Breast epithelium (tissue), 4 donors: Measurements from ENCODE around the gene KCNIP4. TPM values are rescaled to one million over a fixed set of nuclear protein-coding genes. Genes with fewer than 3 reads are reported as not detected.

ENCODE experiments used
- DNase-seq, 2 donors: peaks; one replicate each; pipeline ENCODE4 v3.0.0-alpha.2; 2019; ENCODE audit warnings: low spot score in 2 of 2
- H3K27ac ChIP-seq, 2 donors: fragments of 200-600 bp; sonication (generic) in 1 of 2; one replicate each; pipeline ENCODE4 v1.5.1; 2016 to 2019; ENCODE audit warnings: mild to moderate bottlenecking in 1 of 2
- H3K27me3 ChIP-seq, 2 donors: fragments of 200-600 bp; sonication (generic) in 1 of 2; one replicate each; pipeline versions ENCODE4 v1.5.1 to v1.6.0; 2017 to 2019; ENCODE audit warnings: control low read depth in 1 of 2, mild to moderate bottlenecking in 1 of 2
- H3K36me3 ChIP-seq: fragments of 200-600 bp; one replicate; pipeline ENCODE4 v1.5.1; 2019
- H3K4me1 ChIP-seq, 2 donors: fragments of 200-600 bp; sonication (generic); one replicate each; pipeline ENCODE4 v1.5.1; 2016 to 2019; ENCODE audit warnings: control low read depth in 1 of 2
- H3K4me3 ChIP-seq, 3 donors: fragments of 200-600 bp; sonication (generic); 1 replicate in 2 of 3; 2 replicates in 1 of 3; pipeline ENCODE4 v1.5.1; 2016 to 2019; ENCODE audit warnings: mild to moderate bottlenecking in 3 of 3, moderate library complexity in 2 of 3
- H3K9me3 ChIP-seq, 2 donors: fragments of 200-600 bp; sonication (generic) in 1 of 2; one replicate each; pipeline ENCODE4 v1.5.1; 2016 to 2019; ENCODE audit warnings: control low read depth in 1 of 2
- POLR2A ChIP-seq: fragments of 450-650 bp; IDR thresholded peaks from one replicate; pipeline ENCODE4 v1.6.1; 2016; ENCODE audit warnings: antibody characterized with exemption, mild to moderate bottlenecking, moderate library complexity
- POLR2AphosphoS5 ChIP-seq, 3 donors: sonication (generic); formaldehyde crosslinking; IDR thresholded peaks; one replicate each; pipeline ENCODE4 v1.6.1; 2017; ENCODE audit warnings: antibody characterized with exemption in 3 of 3
- intact Hi-C: fragments of 100-400 bp; cut with DNase I; formaldehyde crosslinking; loops from one replicate; pipeline ENCODE4 v1.15.1; 2023; ENCODE audit warnings: low total_unique reads
- total RNA-seq, 3 donors: library from RNA; depleted of rRNA; stranded (reverse); fragments of >200 nt; gene quantifications; one replicate each; pipeline ENCODE4 v1.1.0, GENCODE V29; 2016
- TF ChIP-seq, protein P1 (sequence below), 3 donors: fragments of 450-650 bp; IDR thresholded peaks; one replicate each; pipeline ENCODE4 v1.5.1; 2016 to 2017; ENCODE audit warnings: antibody characterized with exemption in 3 of 3, mild to moderate bottlenecking in 3 of 3, moderate library complexity in 3 of 3

The KCNIP4 gene
- total RNA-seq, 3 donors from 2014 or later: 0.44 to 0.66 TPM; not detected in 1

DNA sequence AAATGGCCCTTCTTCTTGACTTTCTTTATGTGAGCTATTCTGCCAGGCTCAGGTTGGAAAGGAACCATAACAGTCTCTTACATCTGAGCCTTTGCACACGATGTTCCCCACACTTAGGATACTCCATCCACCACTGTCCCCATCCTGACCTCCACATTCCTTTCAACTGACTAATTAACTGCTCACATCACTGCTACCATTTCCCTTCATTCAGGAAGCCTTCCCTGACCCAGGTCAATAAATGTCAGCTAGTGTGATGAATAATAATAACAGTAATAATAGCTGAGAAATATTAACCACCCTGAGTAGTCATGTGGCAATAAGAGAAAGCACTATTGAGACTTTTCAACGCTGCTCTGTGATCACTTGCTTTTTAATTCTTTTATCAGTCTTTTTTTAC, 291.7 kb downstream of the KCNIP4 start:
- Histone ChIP-seq H3K27me3 (no peaks in the 10 kb centered on the region), H3K4me1 (no peaks in the 10 kb centered on the region), H3K27ac (no peak overlapping the region), H3K36me3 (no peaks in the 10 kb centered on the region), H3K4me3 (no peak overlapping the region), H3K9me3 (no peaks in the 10 kb centered on the region)
- intact Hi-C loops: no loop called here
- no peak for DNase-seq
- TF ChIP-seq, protein P1, sequence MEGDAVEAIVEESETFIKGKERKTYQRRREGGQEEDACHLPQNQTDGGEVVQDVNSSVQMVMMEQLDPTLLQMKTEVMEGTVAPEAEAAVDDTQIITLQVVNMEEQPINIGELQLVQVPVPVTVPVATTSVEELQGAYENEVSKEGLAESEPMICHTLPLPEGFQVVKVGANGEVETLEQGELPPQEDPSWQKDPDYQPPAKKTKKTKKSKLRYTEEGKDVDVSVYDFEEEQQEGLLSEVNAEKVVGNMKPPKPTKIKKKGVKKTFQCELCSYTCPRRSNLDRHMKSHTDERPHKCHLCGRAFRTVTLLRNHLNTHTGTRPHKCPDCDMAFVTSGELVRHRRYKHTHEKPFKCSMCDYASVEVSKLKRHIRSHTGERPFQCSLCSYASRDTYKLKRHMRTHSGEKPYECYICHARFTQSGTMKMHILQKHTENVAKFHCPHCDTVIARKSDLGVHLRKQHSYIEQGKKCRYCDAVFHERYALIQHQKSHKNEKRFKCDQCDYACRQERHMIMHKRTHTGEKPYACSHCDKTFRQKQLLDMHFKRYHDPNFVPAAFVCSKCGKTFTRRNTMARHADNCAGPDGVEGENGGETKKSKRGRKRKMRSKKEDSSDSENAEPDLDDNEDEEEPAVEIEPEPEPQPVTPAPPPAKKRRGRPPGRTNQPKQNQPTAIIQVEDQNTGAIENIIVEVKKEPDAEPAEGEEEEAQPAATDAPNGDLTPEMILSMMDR (IDR thresholded peaks at IDR 0.05): no peak
- no peak for TF ChIP-seq POLR2A
- no peak for TF ChIP-seq POLR2AphosphoS5 (IDR thresholded peaks at IDR 0.05)

DNA sequence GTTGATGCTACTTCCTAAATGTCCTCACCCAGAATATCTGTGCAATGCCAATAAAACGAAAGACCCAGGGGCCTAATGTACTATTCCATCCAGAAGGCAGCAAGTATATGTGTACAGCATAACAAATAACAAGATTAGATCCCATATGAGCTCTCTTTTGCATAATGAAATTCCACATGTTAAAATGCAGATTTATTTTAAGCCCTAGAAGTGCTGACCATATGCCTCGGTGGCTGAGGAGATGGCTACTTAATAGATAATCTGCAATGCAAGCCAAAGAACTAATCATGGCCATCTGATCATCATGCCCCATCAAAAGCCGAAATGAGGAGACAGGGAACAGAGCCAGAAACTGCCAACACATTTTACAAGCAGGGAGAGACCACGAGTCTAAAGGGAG, 293.5 kb downstream of the KCNIP4 start:
- no peak overlapping the region for H3K4me3 ChIP-seq
- H3K27me3 ChIP-seq: no peaks in the 10 kb centered on the region
- DNase-seq: no peak
- H3K4me1 ChIP-seq: no peaks in the 10 kb centered on the region
- H3K27ac ChIP-seq: no peak overlapping the region
- TF ChIP-seq, protein P1 (IDR thresholded peaks at IDR 0.05): no peak
- TF ChIP-seq POLR2A: no peak
- no peak for TF ChIP-seq POLR2AphosphoS5 (IDR thresholded peaks at IDR 0.05)
- H3K9me3 ChIP-seq: no peaks in the 10 kb centered on the region
- intact Hi-C loops: no loop called here
- no peaks in the 10 kb centered on the region for H3K36me3 ChIP-seq

DNA sequence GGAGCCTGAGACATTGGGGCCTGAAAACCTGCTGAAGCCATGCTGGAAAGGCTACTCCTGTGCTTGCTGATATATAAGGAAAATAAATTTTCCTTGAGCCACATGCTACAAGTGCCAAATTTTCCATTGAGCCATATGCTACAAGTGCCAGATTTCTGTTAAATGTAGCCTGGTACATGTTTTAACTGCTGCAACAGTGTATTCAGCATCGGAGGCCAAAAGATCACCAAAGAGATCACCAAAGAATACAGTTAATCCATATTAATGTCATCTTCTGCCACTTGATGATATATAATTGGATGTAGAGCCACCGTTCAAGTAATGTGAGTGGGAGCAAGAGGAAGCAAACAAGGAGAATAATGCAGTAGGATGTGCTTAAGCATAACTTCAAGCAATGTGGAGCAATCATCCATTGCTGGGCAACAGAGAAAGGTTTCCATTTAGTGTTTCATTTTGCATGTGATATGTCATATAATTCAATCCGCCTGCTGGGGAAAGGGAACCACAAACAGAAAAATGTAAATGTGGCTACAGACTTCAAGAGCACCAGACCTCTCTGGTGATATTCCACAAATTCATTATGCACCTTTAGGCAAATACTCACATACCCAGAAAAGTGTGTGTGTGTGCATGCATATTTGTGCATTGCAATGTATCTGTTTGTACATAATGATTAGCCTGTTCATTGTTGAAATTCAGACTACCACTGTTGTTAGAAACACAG, 295.9 kb downstream of the KCNIP4 start:
- Histone ChIP-seq H3K27ac (no peak overlapping the region), H3K36me3 (no peaks in the 10 kb centered on the region), H3K4me3 (no peak overlapping the region), H3K4me1 (no peaks in the 10 kb centered on the region), H3K27me3 (no peaks in the 10 kb centered on the region), H3K9me3 (no peaks in the 10 kb centered on the region)
- intact Hi-C loops: loop anchor here (5.0 kb wide), 1 partner anchor 850 kb away; no protein-coding TSS in a partner anchor
- TF ChIP-seq, protein P1 (IDR thresholded peaks at IDR 0.05): no peak
- no peak for TF ChIP-seq POLR2A
- no peak for TF ChIP-seq POLR2AphosphoS5 (IDR thresholded peaks at IDR 0.05)
- DNase-seq: no peak

DNA sequence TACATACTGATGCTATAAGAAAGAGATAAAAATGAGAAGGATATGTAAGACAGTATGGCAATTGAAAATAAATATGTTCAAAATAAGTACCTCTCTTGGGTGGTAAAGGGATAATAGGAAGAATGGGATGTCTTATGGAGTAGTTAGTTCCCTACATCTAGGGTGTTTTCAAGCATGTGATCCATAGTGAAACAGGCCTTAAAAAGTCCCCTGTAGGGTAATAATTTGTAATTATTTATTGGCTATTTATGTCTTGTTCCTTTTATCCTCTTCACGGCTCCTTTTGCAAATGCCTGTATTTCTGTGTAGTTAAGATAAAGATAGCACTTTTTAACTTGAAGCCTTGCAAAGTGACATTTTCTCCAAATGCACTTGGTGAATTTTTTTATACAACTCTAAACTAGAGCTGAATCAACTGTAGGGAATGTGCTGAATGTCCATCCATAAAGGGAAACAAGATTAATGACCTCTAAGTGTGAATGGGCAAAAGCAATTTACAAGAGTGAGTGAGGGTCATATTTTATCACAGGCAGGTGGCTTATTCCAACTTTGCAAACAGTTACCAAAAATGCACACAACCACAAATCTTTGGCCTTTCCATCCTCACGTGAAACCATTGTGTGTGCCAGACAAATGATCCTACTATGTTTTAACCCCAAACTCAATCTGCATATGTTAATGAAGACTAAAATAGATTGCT, 299.0 kb downstream of the KCNIP4 start:
- DNase-seq: no peak
- H3K9me3 ChIP-seq: no peaks in the 10 kb centered on the region
- TF ChIP-seq POLR2AphosphoS5 (IDR thresholded peaks at IDR 0.05) (no peak), POLR2A (no peak)
- TF ChIP-seq, protein P1 (IDR thresholded peaks at IDR 0.05): no peak
- no peak overlapping the region for H3K27ac ChIP-seq
- intact Hi-C loops: loop anchor here (5.0 kb wide), 1 partner anchor 853 kb away; no protein-coding TSS in a partner anchor
- H3K27me3 ChIP-seq: no peaks in the 10 kb centered on the region
- no peak overlapping the region for H3K4me3 ChIP-seq
- H3K36me3 ChIP-seq: no peaks in the 10 kb centered on the region
- no peaks in the 10 kb centered on the region for H3K4me1 ChIP-seq

DNA sequence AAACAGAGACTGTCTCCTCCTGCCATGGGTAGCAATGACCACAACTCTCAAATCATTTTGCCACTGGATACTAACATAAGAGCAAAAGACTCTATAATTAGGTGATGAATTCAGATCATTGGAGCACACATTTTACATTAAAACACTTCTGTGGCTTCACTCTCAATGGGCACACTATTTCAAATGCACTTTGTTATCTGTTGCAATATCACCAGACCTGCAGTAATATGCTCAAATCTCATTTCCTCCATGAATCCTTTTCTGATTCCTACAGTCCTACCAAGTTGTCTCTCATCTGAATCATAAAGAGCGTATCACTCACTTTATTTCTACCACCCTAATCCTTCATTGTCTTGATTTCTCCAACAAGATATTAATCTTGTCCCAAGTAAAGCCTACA, 302.8 kb downstream of the KCNIP4 start:
- Histone ChIP-seq H3K4me1 (no peaks in the 10 kb centered on the region), H3K9me3 (no peaks in the 10 kb centered on the region), H3K36me3 (no peaks in the 10 kb centered on the region), H3K27me3 (no peaks in the 10 kb centered on the region), H3K27ac (no peak overlapping the region), H3K4me3 (no peak overlapping the region)
- no peak for TF ChIP-seq POLR2AphosphoS5 (IDR thresholded peaks at IDR 0.05)
- TF ChIP-seq POLR2A: no peak
- TF ChIP-seq, protein P1 (IDR thresholded peaks at IDR 0.05): no peak
- intact Hi-C loops: no loop called here
- DNase-seq: no peak
